ENCODE measurements around the gene IGFBP3. TPM values are rescaled to one million over a fixed set of nuclear protein-coding genes. Genes with fewer than 3 reads are reported as not detected.

IGFBP3 gene
- total RNA-seq, 2 experiments from 2014 or later: 8.0 to 10.0 TPM

DNA sequence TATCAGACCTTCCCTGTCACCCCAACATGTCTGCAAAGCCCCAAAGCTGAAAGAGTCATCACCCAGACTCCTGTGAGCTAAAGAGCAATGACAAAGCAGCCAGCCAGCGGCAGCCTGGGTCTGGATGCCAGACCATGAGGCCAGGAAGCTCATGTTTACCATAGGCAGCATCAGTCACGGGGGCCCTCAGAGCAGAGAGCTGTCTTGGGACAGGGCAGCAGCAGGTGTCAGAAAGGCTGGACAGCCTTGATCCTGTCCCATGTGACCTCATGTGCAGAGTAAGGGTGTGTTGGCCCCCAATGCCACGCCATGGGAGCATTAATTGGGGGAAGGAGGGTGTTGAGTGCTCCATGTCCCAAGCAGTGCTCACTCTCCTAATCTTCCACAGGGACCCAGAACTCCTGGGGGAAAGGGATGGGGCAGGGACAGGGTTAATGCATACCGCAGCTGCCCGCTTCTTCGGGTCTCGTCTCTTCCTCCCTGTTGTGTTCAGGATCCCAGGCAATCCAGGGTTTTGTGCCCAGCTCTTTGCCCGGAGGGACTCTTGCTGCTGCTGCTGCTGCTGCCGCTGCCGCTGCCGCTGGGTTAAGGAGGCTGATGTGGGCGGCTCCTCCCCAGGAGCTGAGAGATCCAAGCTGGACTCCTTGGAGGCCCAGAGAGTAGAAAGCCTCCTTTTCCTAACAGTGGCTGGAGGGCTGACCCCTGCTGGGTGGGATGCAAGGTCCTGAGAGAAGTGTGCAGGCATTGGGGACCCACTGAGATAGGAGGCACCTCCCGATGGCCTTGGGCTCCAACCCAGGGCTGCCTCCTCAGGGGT, 55.3 kb downstream of the IGFBP3 start:
- POLR2A ChIA-PET: no interaction called here
- Mint-ChIP-seq H3K27ac (no peak overlapping the region), H3K4me3 (no peak overlapping the region), H3K36me3 (ENCODE audit: low read depth) (no peaks in the 10 kb centered on the region), H3K27me3 (peaks cover 24% of the 10 kb centered on the region), H3K9me3 (no peaks in the 10 kb centered on the region), H3K4me1 (ENCODE audit: low read depth) (no peaks in the 10 kb centered on the region)
- H3K27ac ChIP-seq (ENCODE audit: low read depth in 1 of 2, low read length in 2 of 2): no peak overlapping the region
- CTCF ChIA-PET: no interaction called here
- H3K27me3 ChIP-seq (ENCODE audit: control insufficient read depth in 1 of 2, insufficient read depth in 2 of 2, low read length in 2 of 2): peaks cover 5 to 7% of the 10 kb centered on the region in 2 experiments
- intact Hi-C loops (cut with DNase I, micrococcal nuclease): no loop called here
- TF ChIP-seq, protein P1, sequence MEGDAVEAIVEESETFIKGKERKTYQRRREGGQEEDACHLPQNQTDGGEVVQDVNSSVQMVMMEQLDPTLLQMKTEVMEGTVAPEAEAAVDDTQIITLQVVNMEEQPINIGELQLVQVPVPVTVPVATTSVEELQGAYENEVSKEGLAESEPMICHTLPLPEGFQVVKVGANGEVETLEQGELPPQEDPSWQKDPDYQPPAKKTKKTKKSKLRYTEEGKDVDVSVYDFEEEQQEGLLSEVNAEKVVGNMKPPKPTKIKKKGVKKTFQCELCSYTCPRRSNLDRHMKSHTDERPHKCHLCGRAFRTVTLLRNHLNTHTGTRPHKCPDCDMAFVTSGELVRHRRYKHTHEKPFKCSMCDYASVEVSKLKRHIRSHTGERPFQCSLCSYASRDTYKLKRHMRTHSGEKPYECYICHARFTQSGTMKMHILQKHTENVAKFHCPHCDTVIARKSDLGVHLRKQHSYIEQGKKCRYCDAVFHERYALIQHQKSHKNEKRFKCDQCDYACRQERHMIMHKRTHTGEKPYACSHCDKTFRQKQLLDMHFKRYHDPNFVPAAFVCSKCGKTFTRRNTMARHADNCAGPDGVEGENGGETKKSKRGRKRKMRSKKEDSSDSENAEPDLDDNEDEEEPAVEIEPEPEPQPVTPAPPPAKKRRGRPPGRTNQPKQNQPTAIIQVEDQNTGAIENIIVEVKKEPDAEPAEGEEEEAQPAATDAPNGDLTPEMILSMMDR (IDR thresholded peaks at IDR 0.05): no peak
- H3K4me3 ChIP-seq (ENCODE audit: low read length): no peak overlapping the region
- peaks cover 0 to 7% of the 10 kb centered on the region in 2 experiments for H3K9me3 ChIP-seq (ENCODE audit: control insufficient read depth in 1 of 2, insufficient read depth in 1 of 2, low read length in 2 of 2)
- DNase-seq (no peak), ATAC-seq (ENCODE audit: poor library complexity) (no peak)
- no peaks in the 10 kb centered on the region for H3K36me3 ChIP-seq (ENCODE audit: insufficient read depth, low read length)
- no peaks in the 10 kb centered on the region for H3K4me1 ChIP-seq (ENCODE audit: insufficient read depth, low read length)

DNA sequence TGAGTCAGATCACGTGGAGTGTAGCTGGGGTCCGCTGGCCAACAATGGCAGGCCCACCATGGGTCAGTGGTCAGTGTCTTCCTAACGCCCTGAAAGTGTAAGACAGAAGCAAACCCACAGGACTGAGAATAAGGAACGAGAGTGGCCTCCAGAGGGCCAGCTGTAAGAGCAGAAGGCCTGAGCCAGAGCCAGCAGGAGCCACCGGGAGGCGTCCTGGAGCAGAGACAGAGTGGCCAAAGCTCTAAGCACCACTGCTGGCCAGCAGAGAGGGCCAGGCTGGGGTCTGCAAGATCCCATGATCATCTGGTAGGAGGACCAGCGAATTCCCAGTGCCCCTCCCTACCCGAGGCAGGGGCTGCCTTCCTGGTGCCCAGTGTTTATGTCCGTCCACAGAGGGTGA, 57.4 kb downstream of the IGFBP3 start:
- Histone ChIP-seq H3K36me3 (ENCODE audit: insufficient read depth, low read length) (no peaks in the 10 kb centered on the region), H3K4me1 (ENCODE audit: insufficient read depth, low read length) (no peaks in the 10 kb centered on the region), H3K4me3 (ENCODE audit: low read length) (no peak overlapping the region), H3K9me3 (ENCODE audit: control insufficient read depth in 1 of 2, insufficient read depth in 1 of 2, low read length in 2 of 2) (peaks cover 0 to 7% of the 10 kb centered on the region in 2 experiments), H3K27me3 (ENCODE audit: control insufficient read depth in 1 of 2, insufficient read depth in 2 of 2, low read length in 2 of 2) (peaks cover 7 to 13% of the 10 kb centered on the region in 2 experiments), H3K27ac (ENCODE audit: low read depth in 1 of 2, low read length in 2 of 2) (no peak overlapping the region)
- Mint-ChIP-seq H3K27me3 (peaks cover 24% of the 10 kb centered on the region), H3K27ac (no peak overlapping the region), H3K4me1 (ENCODE audit: low read depth) (no peaks in the 10 kb centered on the region), H3K9me3 (no peaks in the 10 kb centered on the region), H3K4me3 (no peak overlapping the region), H3K36me3 (ENCODE audit: low read depth) (no peaks in the 10 kb centered on the region)
- ATAC-seq (ENCODE audit: poor library complexity): no peak
- TF ChIP-seq, protein P1 (IDR thresholded peaks at IDR 0.05): no peak
- intact Hi-C loops (cut with DNase I, micrococcal nuclease): no loop called here
- POLR2A ChIA-PET: no interaction called here
- CTCF ChIA-PET: no interaction called here
- no peak for DNase-seq

Other genes starting within 250 kb of the IGFBP3 start
- not detected for gene CCDC201, start 48.2 kb downstream of the IGFBP3 start, total RNA-seq
- not detected for gene IGFBP1, start 32.8 kb downstream of the IGFBP3 start, total RNA-seq